Activated T-cell treated with anti-CD3 and anti-CD28 coated beads, Interleukin-2, amount 50 U/mL, for 4 hours (primary cell): ENCODE measurements around the gene ADGRG2. TPM values are rescaled to one million over a fixed set of nuclear protein-coding genes. Genes with fewer than 3 reads are reported as not detected.
"Not testable (repeated sequence)": the region's sequence is repeated elsewhere in the genome, so short reads cannot be mapped to it uniquely, and the experiment has no call there.

Source experiments
- ATAC-seq, 2 donors: fragments of 200-7000 bp; cut with Tn5 transposase; one replicate each; pipeline ENCODE4 v1.10.0; 2021
- DNase-seq: peaks from one replicate; pipeline ENCODE4 v3.0.0-alpha.2; 2020
- H3K27me3 Mint-ChIP-seq: one replicate; pipeline ENCODE4 v1.8.0; 2021; ENCODE audit warnings: low read depth, mixed read lengths
- H3K36me3 Mint-ChIP-seq: one replicate; pipeline ENCODE4 v1.8.0; 2022; ENCODE audit warnings: mixed read lengths; ENCODE audit not compliant: insufficient read depth
- H3K4me1 Mint-ChIP-seq: one replicate; pipeline ENCODE4 v1.8.0; 2021; ENCODE audit warnings: low read depth, mixed read lengths
- H3K4me3 Mint-ChIP-seq: one replicate; pipeline ENCODE4 v1.8.0; 2021; ENCODE audit warnings: mild to moderate bottlenecking, moderate library complexity, mixed read lengths
- H3K9me3 Mint-ChIP-seq: one replicate; pipeline ENCODE4 v1.8.0; 2021; ENCODE audit warnings: mixed read lengths
- total RNA-seq, 3 donors: library from RNA; stranded (reverse); gene quantifications; one replicate each; pipeline ENCODE4 v1.2.1, GENCODE V29; 2021

ADGRG2 gene
- total RNA-seq, 3 donors from 2014 or later, result not detected

- Mint-ChIP-seq H3K9me3 (no peaks in the 10 kb centered on the region), H3K4me3 (no peak overlapping the region), H3K27me3 (no peaks in the 10 kb centered on the region), H3K36me3 (no peaks in the 10 kb centered on the region), H3K4me1 (no peaks in the 10 kb centered on the region)
- no peak for DNase-seq
- ATAC-seq, result no peak
Measured at GRCh38 chrX:19005909-19006308, 116.4 kb downstream of the ADGRG2 start.

GRCh38 chrX:19003756-19004155 lies 118.5 kb downstream of the ADGRG2 start:
- ATAC-seq (no peak), DNase-seq (no peak)
- no peaks in the 10 kb centered on the region for H3K4me1 Mint-ChIP-seq
- no peaks in the 10 kb centered on the region for H3K36me3 Mint-ChIP-seq
- no peaks in the 10 kb centered on the region for H3K27me3 Mint-ChIP-seq
- no peak overlapping the region for H3K4me3 Mint-ChIP-seq
- H3K9me3 Mint-ChIP-seq, result no peaks in the 10 kb centered on the region

- Mint-ChIP-seq H3K36me3 (no peaks in the 10 kb centered on the region), H3K27me3 (no peaks in the 10 kb centered on the region), H3K4me1 (no peaks in the 10 kb centered on the region), H3K4me3 (no peak overlapping the region), H3K9me3 (no peaks in the 10 kb centered on the region)
- ATAC-seq (no peak), DNase-seq (no peak)
Measured at GRCh38 chrX:18998653-18999052, 123.6 kb downstream of the ADGRG2 start.

- no peaks in the 10 kb centered on the region for H3K9me3 Mint-ChIP-seq
- no peaks in the 10 kb centered on the region for H3K4me1 Mint-ChIP-seq
- no peaks in the 10 kb centered on the region for H3K36me3 Mint-ChIP-seq
- no peak for DNase-seq
- no peak overlapping the region for H3K4me3 Mint-ChIP-seq
- no peak for ATAC-seq
- no peaks in the 10 kb centered on the region for H3K27me3 Mint-ChIP-seq
Measured at GRCh38 chrX:18997916-18998315, 124.4 kb downstream of the ADGRG2 start.

GRCh38 chrX:18996536-18996935 lies 125.7 kb downstream of the ADGRG2 start:
- no peaks in the 10 kb centered on the region for H3K9me3 Mint-ChIP-seq
- no peaks in the 10 kb centered on the region for H3K4me1 Mint-ChIP-seq
- no peaks in the 10 kb centered on the region for H3K36me3 Mint-ChIP-seq
- no peak for DNase-seq
- no peaks in the 10 kb centered on the region for H3K27me3 Mint-ChIP-seq
- no peak for ATAC-seq
- H3K4me3 Mint-ChIP-seq, result no peak overlapping the region

- no peaks in the 10 kb centered on the region for H3K36me3 Mint-ChIP-seq
- ATAC-seq (no peak), DNase-seq (no peak)
- no peaks in the 10 kb centered on the region for H3K9me3 Mint-ChIP-seq
- no peak overlapping the region for H3K4me3 Mint-ChIP-seq
- no peaks in the 10 kb centered on the region for H3K4me1 Mint-ChIP-seq
- no peaks in the 10 kb centered on the region for H3K27me3 Mint-ChIP-seq
Measured at GRCh38 chrX:18995221-18995620, 127.0 kb downstream of the ADGRG2 start.

GRCh38 chrX:18994713-18995112 lies 127.6 kb downstream of the ADGRG2 start:
- Mint-ChIP-seq H3K27me3 (no peaks in the 10 kb centered on the region), H3K4me1 (no peaks in the 10 kb centered on the region), H3K36me3 (no peaks in the 10 kb centered on the region), H3K4me3 (no peak overlapping the region), H3K9me3 (no peaks in the 10 kb centered on the region)
- DNase-seq (no peak), ATAC-seq (no peak)

GRCh38 chrX:18992829-18993228 lies 129.4 kb downstream of the ADGRG2 start:
- Mint-ChIP-seq H3K4me1 (no peaks in the 10 kb centered on the region), H3K36me3 (no peaks in the 10 kb centered on the region), H3K27me3 (no peaks in the 10 kb centered on the region), H3K4me3 (no peak overlapping the region), H3K9me3 (no peaks in the 10 kb centered on the region)
- no peak for DNase-seq
- no peak for ATAC-seq

GRCh38 chrX:18985186-18985435 lies 137.2 kb downstream of the ADGRG2 start:
- Mint-ChIP-seq H3K4me3 (peak overlapping the region; percentile 84), H3K27me3 (no peaks in the 10 kb centered on the region), H3K9me3 (no peaks in the 10 kb centered on the region), H3K36me3 (no peaks in the 10 kb centered on the region), H3K4me1 (peaks cover 10% of the 10 kb centered on the region)
- ATAC-seq, result no peak
- DNase-seq, result no peak

GRCh38 chrX:18984381-18985185 lies 137.7 kb downstream of the ADGRG2 start:
- no peaks in the 10 kb centered on the region for H3K27me3 Mint-ChIP-seq

GRCh38 chrX:18983666-18984380 lies 138.4 kb downstream of the ADGRG2 start, which contains the start of gene PHKA2:
Gene PHKA2, minus strand, starts transcription at chrX:18984114. Its CDS starts 182 bp downstream, at chrX:18983932.
- Mint-ChIP-seq H3K36me3 (no peaks in the 10 kb centered on the region), H3K4me1 (peaks cover 10% of the 10 kb centered on the region), H3K9me3 (no peaks in the 10 kb centered on the region), H3K4me3 (peak within 1 kb of the TSS; percentile 84), H3K27me3 (no peaks in the 10 kb centered on the region)
- peak; percentile 38 to 39 for ATAC-seq
- peak; percentile 8 for DNase-seq

More at GRCh38 chrX:18984381-18985185, 137.7 kb downstream of the ADGRG2 start:
- no peaks in the 10 kb centered on the region for H3K9me3 Mint-ChIP-seq
- peaks cover 10% of the 10 kb centered on the region for H3K4me1 Mint-ChIP-seq
- DNase-seq (peak; percentile 82), ATAC-seq (peak; percentile 86 to 88)
- no peaks in the 10 kb centered on the region for H3K36me3 Mint-ChIP-seq
- peak overlapping the region; percentile 84 for H3K4me3 Mint-ChIP-seq

- Mint-ChIP-seq H3K27me3 (no peaks in the 10 kb centered on the region), H3K4me3 (no peak overlapping the region), H3K4me1 (peaks cover 10% of the 10 kb centered on the region), H3K36me3 (no peaks in the 10 kb centered on the region), H3K9me3 (no peaks in the 10 kb centered on the region)
- ATAC-seq (no peak), DNase-seq (no peak)
Measured at GRCh38 chrX:18981124-18981807, 141.0 kb downstream of the ADGRG2 start.

- H3K4me1 Mint-ChIP-seq, H3K27me3 Mint-ChIP-seq, DNase-seq, H3K4me3 Mint-ChIP-seq, ATAC-seq, H3K36me3 Mint-ChIP-seq, H3K9me3 Mint-ChIP-seq: not testable (repeated sequence)
Measured at GRCh38 chrX:18980262-18980661, 142.0 kb downstream of the ADGRG2 start.

GRCh38 chrX:18974993-18975392 lies 147.3 kb downstream of the ADGRG2 start:
- H3K9me3 Mint-ChIP-seq, result no peaks in the 10 kb centered on the region
- peaks cover 6% of the 10 kb centered on the region for H3K36me3 Mint-ChIP-seq
- peaks cover 2% of the 10 kb centered on the region for H3K4me1 Mint-ChIP-seq
- DNase-seq (no peak), ATAC-seq (no peak)
- H3K27me3 Mint-ChIP-seq, result no peaks in the 10 kb centered on the region
- no peak overlapping the region for H3K4me3 Mint-ChIP-seq
